GM18951 (cell line): ENCODE data around the gene KCND2.
"Not testable (repeated sequence)": the region's sequence is repeated elsewhere in the genome, so short reads cannot be mapped to it uniquely, and the experiment has no call there.

Source experiments
- POLR2A ChIP-seq: IDR thresholded peaks from 4 replicates; pipeline ENCODE4 v1.6.1; 2011; ENCODE audit warnings: mild to moderate bottlenecking; ENCODE audit not compliant: insufficient read length, insufficient read depth; ENCODE audit errors: extremely low read depth
- in situ Hi-C: fragments of 300-500 bp; cut with MboI; formaldehyde crosslinking; loops from one replicate; pipeline ENCODE4 v1.12.0; 2022; ENCODE audit warnings: low sequenced_read_pairs, mixed read lengths, inconsistent platforms; ENCODE audit not compliant: unreplicated experiment

Gene KCND2

DNA sequence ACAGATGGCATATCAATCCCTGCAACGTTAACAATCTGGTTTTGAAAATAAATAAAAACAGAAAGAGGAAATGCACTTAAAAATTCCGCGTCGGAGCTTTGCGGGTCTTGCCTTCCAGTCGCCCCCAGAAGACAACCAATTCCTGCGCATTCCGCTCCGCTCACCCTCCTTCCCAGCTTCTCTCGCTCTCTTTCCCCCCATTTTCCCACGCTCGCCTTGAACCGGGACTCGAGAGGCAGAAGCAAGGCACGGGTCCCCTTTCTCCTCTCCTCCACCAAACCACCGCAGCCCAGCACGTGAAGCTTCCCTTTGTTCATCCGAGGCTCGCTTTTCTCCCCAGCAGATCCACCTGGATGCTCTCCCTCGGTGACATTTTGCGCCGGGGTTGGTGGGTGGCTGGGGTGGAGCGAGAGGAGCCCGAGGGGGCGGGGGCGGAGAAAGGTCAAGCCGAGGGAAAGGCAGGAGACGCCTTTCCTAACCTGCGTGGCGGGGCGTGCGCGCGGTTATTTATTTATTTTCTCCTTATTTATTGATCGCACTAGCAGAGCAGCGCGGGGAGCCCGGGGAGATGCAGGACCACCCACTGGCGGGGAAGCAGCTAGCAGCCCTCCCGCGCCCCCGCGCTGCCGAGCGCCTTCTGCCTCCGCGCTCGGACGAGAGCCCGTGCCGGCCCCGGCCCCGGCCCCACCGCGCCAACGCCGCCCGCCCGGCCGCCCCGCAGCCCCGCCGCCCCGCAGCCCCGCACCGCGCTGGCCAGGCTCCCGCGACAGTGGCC, at the start of gene KCND2:
Gene KCND2, plus strand, starts transcription at position 475 of the 775 bp plus-strand sequence.
- in situ Hi-C loops = loop anchor here (25.0 kb wide), 1 partner anchor 336 kb away; no protein-coding TSS in a partner anchor
- no peak for TF ChIP-seq POLR2A

DNA sequence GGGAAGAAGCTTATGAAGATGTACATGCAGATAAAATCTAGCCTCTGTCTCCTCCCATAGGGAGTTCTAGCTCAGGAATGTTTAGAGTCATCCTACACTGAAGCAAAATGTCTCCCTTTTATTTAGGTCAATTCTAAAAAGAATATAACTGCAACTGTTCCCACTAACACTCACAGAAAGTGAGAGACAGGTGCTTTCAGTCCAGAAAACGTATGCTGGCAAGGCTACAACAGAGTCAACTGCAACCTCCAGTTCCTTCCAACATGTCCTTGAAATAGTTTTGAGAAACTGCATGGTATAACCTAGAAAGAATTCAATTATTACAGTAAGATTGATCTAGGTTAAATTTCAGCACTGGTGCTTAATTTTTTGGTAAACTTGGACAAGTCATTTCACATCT, 46.8 kb upstream of the KCND2 start:
- in situ Hi-C loops = no loop called here
- no peak for TF ChIP-seq POLR2A

DNA sequence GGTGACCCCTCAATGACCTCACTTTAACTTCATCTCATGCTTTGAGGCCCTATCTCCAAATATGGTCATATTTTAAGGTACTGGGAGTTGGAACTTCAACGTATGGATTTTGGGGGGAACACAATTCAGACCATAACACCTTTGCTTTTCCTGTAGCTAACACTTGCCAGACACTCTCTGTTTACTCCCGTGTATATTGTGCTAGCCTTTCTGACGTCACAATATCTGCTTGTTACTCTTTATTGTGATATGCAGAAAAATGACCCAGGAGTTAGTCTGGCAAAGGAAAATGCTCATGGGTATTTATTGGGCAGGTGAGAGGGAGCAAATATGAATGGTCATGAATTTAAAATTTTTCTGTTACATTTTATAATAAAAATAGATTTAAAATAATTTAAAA, 45.7 kb upstream of the KCND2 start:
- in situ Hi-C loops = no loop called here
- TF ChIP-seq POLR2A = no peak

DNA sequence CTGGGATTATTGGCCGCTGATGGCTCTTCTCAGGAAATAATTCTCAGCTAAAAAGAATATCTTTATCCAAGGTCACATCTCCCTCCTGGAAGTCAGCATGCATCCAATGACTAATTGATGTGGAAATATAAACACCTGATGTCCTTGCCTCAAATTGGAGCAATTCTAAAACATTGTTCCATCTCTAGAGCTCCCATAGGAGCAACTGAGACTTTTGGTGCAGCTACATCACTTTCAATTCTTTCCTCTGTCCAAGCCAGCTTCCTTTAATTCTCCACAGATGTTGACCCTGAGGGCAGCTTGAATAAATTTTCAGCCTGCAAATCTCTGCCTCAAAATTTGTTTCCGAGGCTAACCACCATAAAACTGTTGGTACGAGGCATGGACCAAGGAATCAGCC, 43.9 kb upstream of the KCND2 start:
- in situ Hi-C loops = no loop called here
- no peak for TF ChIP-seq POLR2A

DNA sequence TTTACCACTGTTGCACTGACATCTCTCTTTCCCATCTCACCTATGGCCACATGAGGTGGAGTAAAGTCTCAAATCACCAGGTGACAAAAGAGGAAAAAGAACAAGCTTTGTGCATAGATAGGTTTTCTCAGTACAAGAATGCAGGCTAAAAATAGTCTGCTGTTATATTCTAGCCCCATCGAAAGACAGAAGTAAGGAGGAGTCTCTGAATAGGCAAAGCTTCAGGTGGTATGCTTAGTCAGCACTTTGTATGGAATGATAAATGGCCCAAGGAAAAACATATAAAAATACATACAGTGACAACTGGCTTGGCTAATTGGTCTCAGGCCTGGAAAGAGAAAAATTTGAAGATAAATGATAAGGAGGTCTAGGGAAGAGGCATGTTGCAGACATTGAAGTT, 39.6 kb upstream of the KCND2 start:
- TF ChIP-seq POLR2A = no peak
- in situ Hi-C loops = no loop called here

DNA sequence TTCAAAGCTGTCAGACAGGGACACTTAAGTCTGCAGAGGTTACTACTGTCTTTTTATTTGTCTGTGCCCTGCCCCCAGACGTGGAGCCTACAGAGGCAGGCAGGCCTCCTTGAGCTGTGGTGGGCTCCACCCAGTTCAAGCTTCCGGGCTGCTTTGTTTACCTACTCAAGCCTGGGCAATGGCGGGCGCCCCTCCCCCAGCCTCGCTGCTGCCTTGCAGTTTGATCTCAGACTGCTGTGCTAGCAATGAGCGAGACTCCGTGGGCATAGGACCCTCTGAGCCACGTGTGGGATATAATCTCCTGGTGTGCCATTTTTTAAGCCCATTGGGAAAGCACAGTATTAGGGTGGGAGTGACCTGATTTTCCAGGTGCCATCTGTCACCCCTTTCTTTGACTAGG, 32.6 kb upstream of the KCND2 start:
- in situ Hi-C loops = not testable (repeated sequence)

DNA sequence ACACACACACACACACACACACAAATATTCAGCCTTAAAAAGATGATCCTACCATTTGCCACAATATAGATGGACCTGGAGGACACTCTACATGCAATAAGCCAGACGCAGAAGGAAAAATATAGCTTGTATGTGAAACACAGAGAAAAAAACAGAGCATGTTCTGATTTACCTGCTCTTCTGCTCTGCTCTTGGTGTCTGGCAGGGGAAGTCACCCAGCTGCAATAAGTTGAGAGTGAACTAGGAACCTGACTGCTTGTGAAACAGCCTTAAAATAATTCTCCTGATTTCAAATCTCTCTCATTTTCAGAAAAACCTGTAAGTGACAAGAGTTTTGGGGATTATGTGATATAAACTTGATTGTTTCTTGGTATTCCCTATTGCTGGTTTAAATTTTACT, 31.0 kb upstream of the KCND2 start:
- no peak for TF ChIP-seq POLR2A
- in situ Hi-C loops = no loop called here

DNA sequence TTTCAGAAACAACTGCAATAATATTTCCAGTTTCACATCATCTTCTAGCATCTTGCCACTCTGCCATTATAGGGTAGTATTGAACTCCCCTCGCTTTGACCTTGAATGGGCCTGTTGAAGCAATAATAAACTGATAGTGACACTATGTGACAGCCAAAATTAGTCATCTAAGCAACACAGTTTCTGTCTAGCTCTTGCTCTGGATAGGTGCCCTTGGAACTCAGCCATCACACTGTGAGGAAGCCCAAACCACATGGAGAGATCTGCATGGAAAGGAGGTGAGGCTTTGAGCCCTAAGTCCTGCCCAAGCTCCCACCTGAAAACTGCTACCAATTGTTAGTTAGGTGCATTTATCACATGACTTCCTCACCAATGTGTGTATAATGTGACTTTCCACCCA, 18.1 kb upstream of the KCND2 start:
- no peak for TF ChIP-seq POLR2A
- in situ Hi-C loops = loop anchor here (25.0 kb wide), 1 partner anchor 318 kb away; no protein-coding TSS in a partner anchor

DNA sequence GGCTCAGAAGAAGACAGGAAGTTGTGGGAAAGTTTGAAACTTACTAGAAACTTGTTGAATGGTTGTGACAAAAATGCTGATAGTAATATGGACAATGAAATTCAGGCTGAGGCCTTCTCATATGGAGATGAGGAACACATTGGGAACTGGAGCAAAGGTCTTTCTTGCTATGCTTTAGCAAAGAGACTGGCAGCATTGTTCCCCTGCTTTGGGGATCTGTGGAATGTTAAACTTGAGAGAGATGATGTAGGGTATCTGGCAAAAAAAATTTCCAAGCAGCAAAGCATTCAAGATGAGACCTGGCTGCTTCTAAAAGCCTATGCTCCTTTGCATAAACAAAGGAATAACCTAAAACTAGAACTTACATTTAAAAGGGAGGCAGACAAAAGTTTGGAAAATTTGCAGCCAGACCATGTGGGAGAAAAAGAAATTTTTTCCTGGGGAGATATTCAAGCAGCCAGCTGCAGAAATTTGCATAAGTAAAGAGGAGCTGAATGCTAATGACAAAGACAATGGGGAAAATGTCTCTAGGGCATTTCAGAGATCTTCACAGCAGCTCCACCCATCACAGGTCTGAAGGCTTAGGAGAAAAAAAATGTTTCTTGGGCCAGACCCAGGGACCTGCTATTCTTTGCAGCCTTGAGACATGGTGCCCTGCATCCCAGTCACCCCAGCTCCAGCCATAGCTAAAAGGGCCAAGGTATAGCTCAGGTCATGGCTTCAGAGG, 16.5 kb upstream of the KCND2 start:
- TF ChIP-seq POLR2A = no peak
- in situ Hi-C loops = loop anchor here (25.0 kb wide), 1 partner anchor 319 kb away; no protein-coding TSS in a partner anchor

DNA sequence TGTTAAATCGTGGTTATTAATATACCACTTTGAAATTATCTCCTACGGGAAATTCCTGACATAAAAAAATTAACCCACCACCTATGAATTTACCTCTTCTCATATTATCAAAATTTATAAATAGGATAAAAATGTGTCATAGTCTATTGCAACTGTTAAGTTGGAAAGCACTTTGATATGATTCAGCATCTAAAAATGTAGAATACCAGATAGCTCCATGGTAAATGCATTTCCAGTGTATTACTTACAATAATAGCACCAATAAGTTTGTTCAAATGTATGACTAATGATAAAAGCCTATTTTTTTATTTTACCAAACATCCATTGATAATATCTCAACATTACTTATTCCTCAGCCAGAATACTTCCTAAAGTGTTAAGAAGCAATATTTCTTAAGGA, 13.6 kb upstream of the KCND2 start:
- TF ChIP-seq POLR2A = no peak
- in situ Hi-C loops = loop anchor here (25.0 kb wide), 1 partner anchor 322 kb away; no protein-coding TSS in a partner anchor

DNA sequence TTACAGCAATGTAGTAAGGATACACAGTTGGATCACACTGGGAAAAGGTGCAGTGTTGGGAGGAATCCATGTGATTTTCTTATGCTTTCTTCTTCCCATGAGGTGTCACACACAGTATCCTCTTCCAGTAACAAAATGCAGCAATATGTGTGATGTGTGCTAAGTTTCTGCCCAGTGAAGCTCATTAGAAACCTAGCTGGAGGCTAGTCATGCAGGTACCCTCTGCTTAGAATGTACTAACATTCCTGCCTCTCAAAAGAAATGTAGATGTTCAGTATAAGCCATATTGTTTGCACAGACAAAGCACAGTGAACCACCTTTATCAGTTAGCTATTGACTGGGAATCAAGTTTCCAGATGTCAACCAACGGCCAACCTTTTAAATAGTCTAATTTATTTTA, 12.9 kb upstream of the KCND2 start:
- in situ Hi-C loops = loop anchor here (25.0 kb wide), 1 partner anchor 323 kb away; no protein-coding TSS in a partner anchor
- TF ChIP-seq POLR2A = no peak

DNA sequence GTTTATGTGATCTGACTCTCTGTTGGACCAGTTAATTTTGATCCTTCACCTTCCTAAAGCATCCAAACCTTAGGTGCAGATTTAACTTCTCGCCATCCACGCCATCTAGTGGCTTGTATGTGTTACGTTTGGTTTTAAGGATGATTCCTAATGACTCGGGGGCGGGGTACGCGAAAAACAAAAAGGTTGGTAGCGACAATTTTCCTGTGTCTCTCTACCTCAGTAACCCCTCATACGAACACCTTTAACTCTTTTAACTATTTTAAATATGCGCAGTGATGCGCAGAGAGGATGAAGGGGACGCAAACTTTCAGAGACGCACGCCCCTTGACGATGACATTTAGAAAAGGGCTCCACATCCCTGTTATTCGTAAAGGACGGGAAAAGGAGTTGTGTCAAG, 714 bp upstream of the KCND2 start:
- in situ Hi-C loops = loop anchor here (25.0 kb wide), 1 partner anchor 335 kb away; no protein-coding TSS in a partner anchor

DNA sequence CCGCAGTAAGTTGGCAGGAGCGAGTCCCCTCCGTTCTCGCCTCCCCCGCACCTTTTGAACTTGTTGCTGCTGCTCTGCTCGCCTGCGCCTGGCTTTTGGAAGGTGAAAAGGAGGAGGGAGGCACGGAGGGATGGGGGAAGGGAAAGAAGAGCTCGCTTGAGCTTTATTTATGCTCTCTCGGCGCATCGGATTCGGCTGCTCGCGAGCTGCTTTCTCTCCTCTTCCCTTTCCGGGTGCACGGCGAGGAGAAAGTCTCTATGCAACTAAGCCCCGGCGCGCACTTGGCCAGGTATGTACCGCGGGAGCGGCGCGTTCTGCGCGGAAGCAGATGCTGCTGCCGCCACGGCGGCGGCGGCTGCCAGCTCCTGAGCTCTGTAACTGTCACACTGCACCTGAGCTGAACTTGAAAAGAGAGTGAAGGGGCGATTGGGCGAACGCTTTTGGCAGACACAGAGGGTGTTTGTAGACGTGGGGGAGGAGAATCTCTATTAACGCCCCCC, 551 bp downstream of the KCND2 start:
- peak; percentile 58 for TF ChIP-seq POLR2A
- in situ Hi-C loops = loop anchor here (25.0 kb wide), 1 partner anchor 336 kb away; no protein-coding TSS in a partner anchor

More for the DNA sequence above, 714 bp upstream of the KCND2 start:
- no peak for TF ChIP-seq POLR2A
